A549 (cell line): ENCODE data around the gene PLEKHA8. TPM values are rescaled to one million over a fixed set of nuclear protein-coding genes. Genes with fewer than 3 reads are reported as not detected.

ENCODE experiments used
- ATAC-seq, 2 experiments: fragments of 200-7000 bp in 1 of 2; fragments of >200 bp in 1 of 2; cut with Nextera tagmentation in 1 of 2; cut with Tn5 transposase in 1 of 2; 3 replicates each; pipeline versions ENCODE4 v1.8.0 to v1.9.1; 2018 to 2020; ENCODE audit warnings: mild to moderate bottlenecking in 1 of 2, moderate library complexity in 1 of 2
- CTCF ChIA-PET: fragments of 300-600 bp; sonication (Branson Sonifier 250); formaldehyde crosslinking; extraction: SDS; loops from one replicate; lab custom pipeline; 2021; ENCODE audit warnings: antibody characterized with exemption, inconsistent platforms; lab: Yijun Ruan, JAX
- POLR2A ChIA-PET: fragments of 350-600 bp; formaldehyde crosslinking; extraction: SDS; loops from one replicate; lab custom pipeline; 2021; ENCODE audit warnings: antibody characterized with exemption, inconsistent platforms; lab: Yijun Ruan, JAX
- DNase-seq, 2 experiments: peaks; one replicate each; pipeline versions ENCODE4 v3.0.0 to v3.0.0-alpha.2; 2011 to 2016; ENCODE audit warnings: low read depth in 1 of 2, low spot score in 1 of 2
- FAIRE-seq: peaks from 2 replicates; lab custom pipeline; 2011; peaks lifted over from hg19 to GRCh38; lab: Jason Lieb, UNC
- H3K27ac ChIP-seq, 2 experiments: fragments of >200 bp; sonication (Bioruptor Twin); formaldehyde crosslinking; 3 replicates each; pipeline ENCODE4 v1.5.1; 2016 to 2017
- H3K4me1 ChIP-seq: fragments of >200 bp; sonication (Bioruptor Twin); formaldehyde crosslinking; 3 replicates; pipeline ENCODE4 v1.6.1; 2016
- H3K4me2 ChIP-seq: fragments of >200 bp; sonication (Bioruptor Twin); formaldehyde crosslinking; 3 replicates; pipeline ENCODE4 v1.6.1; 2016
- H3K4me3 ChIP-seq: fragments of >200 bp; sonication (Bioruptor Twin); formaldehyde crosslinking; 3 replicates; pipeline ENCODE4 v1.5.1; 2016
- H3K9me3 ChIP-seq: fragments of >200 bp; sonication (Bioruptor Twin); formaldehyde crosslinking; 3 replicates; pipeline ENCODE4 v1.6.1; 2016
- BHLHE40 ChIP-seq: IDR thresholded peaks from 2 replicates; pipeline ENCODE4 v1.6.1; 2012; ENCODE audit warnings: low read depth, low read length, inconsistent platforms
- CBX8 ChIP-seq: fragments of 200-600 bp; sonication (generic); IDR thresholded peaks from 2 replicates; pipeline ENCODE4 v1.6.1; 2016
- CEBPB ChIP-seq, 2 experiments: fragments of >200 bp in 1 of 2; sonication (Bioruptor Twin) in 1 of 2; formaldehyde crosslinking in 1 of 2; IDR thresholded peaks; 2 replicates each; pipeline ENCODE4 v1.6.1; 2012 to 2016
- EHF ChIP-seq: fragments of 250-450 bp; sonication (Bioruptor Pico); IDR thresholded peaks from 2 replicates; pipeline ENCODE4 v1.5.0; 2020; ENCODE audit warnings: mild to moderate bottlenecking
- EP300 ChIP-seq, 2 experiments: fragments of >200 bp; sonication (Bioruptor Twin); formaldehyde crosslinking; IDR thresholded peaks; 2 replicates in 1 of 2; 3 replicates in 1 of 2; pipeline ENCODE4 v1.6.1; 2016 to 2017
- ESRRA ChIP-seq: fragments of 150-350 bp; IDR thresholded peaks from 2 replicates; pipeline ENCODE4 v1.6.1; 2014; ENCODE audit warnings: mild to moderate bottlenecking, low read length, borderline replicate concordance
- HDAC2 ChIP-seq: fragments of 200-600 bp; sonication (generic); IDR thresholded peaks from 2 replicates; pipeline ENCODE4 v1.6.1; 2016
- HOXB13 ChIP-seq: fragments of 250-450 bp; sonication (Bioruptor Pico); IDR thresholded peaks from 2 replicates; pipeline ENCODE4 v1.5.0; 2020; ENCODE audit warnings: low read depth, mild to moderate bottlenecking, moderate library complexity
- JUNB ChIP-seq: fragments of >200 bp; sonication (Bioruptor Twin); formaldehyde crosslinking; IDR thresholded peaks from 2 replicates; pipeline ENCODE4 v1.6.1; 2016
- KDM1A ChIP-seq: fragments of 200-600 bp; sonication (generic); IDR thresholded peaks from 2 replicates; pipeline ENCODE4 v1.6.1; 2016; ENCODE audit warnings: low read depth, mild to moderate bottlenecking
- KDM5A ChIP-seq: fragments of 200-600 bp; sonication (generic); IDR thresholded peaks from 2 replicates; pipeline ENCODE4 v1.6.1; 2016; ENCODE audit warnings: antibody characterized with exemption, mild to moderate bottlenecking
- PHF8 ChIP-seq: fragments of 200-600 bp; sonication (generic); IDR thresholded peaks from 2 replicates; pipeline ENCODE4 v1.6.1; 2016; ENCODE audit warnings: low read depth, mild to moderate bottlenecking, antibody characterized with exemption, moderate library complexity, borderline replicate concordance
- POLR2A ChIP-seq: IDR thresholded peaks from 2 replicates; pipeline ENCODE4 v1.6.1; 2012; ENCODE audit warnings: mild to moderate bottlenecking, low read length
- RAD21 ChIP-seq, 2 experiments: fragments of >200 bp in 1 of 2; sonication (Bioruptor Twin) in 1 of 2; formaldehyde crosslinking in 1 of 2; IDR thresholded peaks in 1 of 2; conservative IDR thresholded peaks in 1 of 2; 2 replicates in 1 of 2; 3 replicates in 1 of 2; pipeline ENCODE4 v1.6.1; 2012 to 2018; ENCODE audit warnings: inconsistent platforms in 1 of 2
- RFX5 ChIP-seq: fragments of 450-650 bp; IDR thresholded peaks from 2 replicates; pipeline ENCODE4 v1.7.1; 2014; ENCODE audit warnings: antibody characterized with exemption, mild to moderate bottlenecking, moderate library complexity
- SMC3 ChIP-seq: fragments of >200 bp; sonication (Bioruptor Twin); formaldehyde crosslinking; IDR thresholded peaks from 3 replicates; pipeline ENCODE4 v1.6.1; 2018; ENCODE audit warnings: inconsistent platforms
- TFCP2L1 ChIP-seq: fragments of 250-450 bp; sonication (Bioruptor Pico); IDR thresholded peaks from 2 replicates; pipeline ENCODE4 v1.5.0; 2021; ENCODE audit warnings: mild to moderate bottlenecking
- ZSCAN20 ChIP-seq: fragments of 250-450 bp; sonication (Bioruptor Pico); IDR thresholded peaks from 2 replicates; pipeline ENCODE4 v1.8.0; 2022; ENCODE audit warnings: mild to moderate bottlenecking, moderate library complexity
- whole genome bisulfite sequencing: methylation state at CpG from one replicate; pipeline ENCODE4 v1.1.6; 2017; ENCODE audit errors: missing lambda C conversion rate; 5-methylcytosine and 5-hydroxymethylcytosine counted together
- polyA plus RNA-seq, 4 experiments: library from polyadenylated mRNA; depleted of rRNA in 3 of 4; stranded (reverse); fragments of >200 nt; fragmentation: RNase III in 1 of 4; extraction: RNeasy Plus Mini Kit Qiagen cat#74134 plus additional on column Dnase treatment in 1 of 4; gene quantifications; 2 replicates in 3 of 4; 3 replicates in 1 of 4; pipeline ENCODE4 v1.2.3, GENCODE V29; 2011 to 2017
- TF ChIP-seq, protein P1 (sequence below): IDR thresholded peaks from 2 replicates; pipeline ENCODE4 v1.6.1; 2012; ENCODE audit warnings: low read depth, borderline replicate concordance
- TF ChIP-seq, protein P2 (sequence below): fragments of >200 bp; sonication (Bioruptor Twin); formaldehyde crosslinking; IDR thresholded peaks from 3 replicates; pipeline ENCODE4 v1.5.1; 2016
- TF ChIP-seq, protein P3 (sequence below): fragments of 150-350 bp; IDR thresholded peaks from 2 replicates; pipeline ENCODE4 v1.6.1; 2014; ENCODE audit warnings: low read depth, mild to moderate bottlenecking, low read length
- TF ChIP-seq, protein P4 (sequence below): IDR thresholded peaks from 2 replicates; pipeline ENCODE4 v1.6.1; 2012
- TF ChIP-seq, protein P5 (sequence below): fragments of 200-600 bp; sonication (generic); IDR thresholded peaks from 2 replicates; pipeline ENCODE4 v1.6.1; 2016; ENCODE audit warnings: antibody characterized with exemption, mild to moderate bottlenecking, moderate library complexity
- TF ChIP-seq, protein P6 (sequence below): fragments of 250-450 bp; sonication (Bioruptor Pico); IDR thresholded peaks from 2 replicates; pipeline ENCODE4 v1.5.0; 2020; ENCODE audit warnings: low read depth, mild to moderate bottlenecking, moderate library complexity

Gene PLEKHA8
- polyA plus RNA-seq, 2 of the 4 experiments (the other 2 are of a cell fraction), result 5.9 to 10.9 TPM

DNA sequence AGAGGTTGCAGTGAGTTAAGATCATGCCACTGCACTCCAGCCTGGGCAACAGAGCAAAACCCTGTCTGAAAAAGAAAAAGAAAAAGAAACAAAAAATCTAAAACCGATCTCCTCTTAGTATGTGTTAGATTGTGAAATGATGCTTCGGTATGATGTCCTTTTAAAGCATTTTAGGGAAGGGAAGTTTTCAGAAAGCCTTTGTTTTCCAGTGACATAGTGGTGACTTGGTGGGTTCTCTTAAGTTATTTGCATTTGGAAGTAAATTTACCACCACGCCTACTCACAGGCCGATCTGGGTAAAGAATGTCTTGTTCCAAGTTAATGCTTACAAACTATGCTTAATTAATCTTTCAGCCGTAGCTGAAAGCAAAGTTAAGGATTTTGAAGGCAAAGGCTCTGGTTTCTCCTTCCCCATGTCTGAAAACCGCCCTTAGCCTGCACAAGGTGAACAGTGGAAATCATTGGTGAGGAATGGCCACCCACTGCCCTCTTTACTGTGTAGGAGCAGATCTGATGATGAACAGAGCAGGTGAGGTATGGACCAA, 117.3 kb downstream of the PLEKHA8 start:
- 82% methylated on average over 6 of the region's 6 CpGs for WGBS
- Histone ChIP-seq H3K4me2 (no peak overlapping the region), H3K9me3 (no peaks in the 10 kb centered on the region), H3K4me3 (no peak overlapping the region), H3K4me1 (peaks cover 16% of the 10 kb centered on the region), H3K27ac (no peak overlapping the region)
- no peak for TF ChIP-seq HOXB13 (CRISPR knock-in tag)
- no peak for TF ChIP-seq SMC3
- no peak for TF ChIP-seq EP300 (IDR thresholded peaks at IDR 0.05)
- TF ChIP-seq ZSCAN20 (CRISPR knock-in tag), result no peak
- TF ChIP-seq CEBPB (IDR thresholded peaks at IDR 0.05), result no peak
- no peak for TF ChIP-seq JUNB
- TF ChIP-seq, protein P1, sequence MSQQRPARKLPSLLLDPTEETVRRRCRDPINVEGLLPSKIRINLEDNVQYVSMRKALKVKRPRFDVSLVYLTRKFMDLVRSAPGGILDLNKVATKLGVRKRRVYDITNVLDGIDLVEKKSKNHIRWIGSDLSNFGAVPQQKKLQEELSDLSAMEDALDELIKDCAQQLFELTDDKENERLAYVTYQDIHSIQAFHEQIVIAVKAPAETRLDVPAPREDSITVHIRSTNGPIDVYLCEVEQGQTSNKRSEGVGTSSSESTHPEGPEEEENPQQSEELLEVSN, result no peak
- no peak for TF ChIP-seq POLR2A
- TF ChIP-seq KDM5A, result no peak
- TF ChIP-seq, protein P2, sequence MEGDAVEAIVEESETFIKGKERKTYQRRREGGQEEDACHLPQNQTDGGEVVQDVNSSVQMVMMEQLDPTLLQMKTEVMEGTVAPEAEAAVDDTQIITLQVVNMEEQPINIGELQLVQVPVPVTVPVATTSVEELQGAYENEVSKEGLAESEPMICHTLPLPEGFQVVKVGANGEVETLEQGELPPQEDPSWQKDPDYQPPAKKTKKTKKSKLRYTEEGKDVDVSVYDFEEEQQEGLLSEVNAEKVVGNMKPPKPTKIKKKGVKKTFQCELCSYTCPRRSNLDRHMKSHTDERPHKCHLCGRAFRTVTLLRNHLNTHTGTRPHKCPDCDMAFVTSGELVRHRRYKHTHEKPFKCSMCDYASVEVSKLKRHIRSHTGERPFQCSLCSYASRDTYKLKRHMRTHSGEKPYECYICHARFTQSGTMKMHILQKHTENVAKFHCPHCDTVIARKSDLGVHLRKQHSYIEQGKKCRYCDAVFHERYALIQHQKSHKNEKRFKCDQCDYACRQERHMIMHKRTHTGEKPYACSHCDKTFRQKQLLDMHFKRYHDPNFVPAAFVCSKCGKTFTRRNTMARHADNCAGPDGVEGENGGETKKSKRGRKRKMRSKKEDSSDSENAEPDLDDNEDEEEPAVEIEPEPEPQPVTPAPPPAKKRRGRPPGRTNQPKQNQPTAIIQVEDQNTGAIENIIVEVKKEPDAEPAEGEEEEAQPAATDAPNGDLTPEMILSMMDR, result no peak
- no peak for TF ChIP-seq EHF
- no peak for TF ChIP-seq CBX8
- no peak for TF ChIP-seq RFX5
- TF ChIP-seq KDM1A, result no peak
- TF ChIP-seq, protein P3, sequence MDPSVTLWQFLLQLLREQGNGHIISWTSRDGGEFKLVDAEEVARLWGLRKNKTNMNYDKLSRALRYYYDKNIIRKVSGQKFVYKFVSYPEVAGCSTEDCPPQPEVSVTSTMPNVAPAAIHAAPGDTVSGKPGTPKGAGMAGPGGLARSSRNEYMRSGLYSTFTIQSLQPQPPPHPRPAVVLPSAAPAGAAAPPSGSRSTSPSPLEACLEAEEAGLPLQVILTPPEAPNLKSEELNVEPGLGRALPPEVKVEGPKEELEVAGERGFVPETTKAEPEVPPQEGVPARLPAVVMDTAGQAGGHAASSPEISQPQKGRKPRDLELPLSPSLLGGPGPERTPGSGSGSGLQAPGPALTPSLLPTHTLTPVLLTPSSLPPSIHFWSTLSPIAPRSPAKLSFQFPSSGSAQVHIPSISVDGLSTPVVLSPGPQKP, result no peak
- no peak for TF ChIP-seq BHLHE40
- no peak for TF ChIP-seq HDAC2
- no peak for TF ChIP-seq PHF8
- ATAC-seq (no peak), DNase-seq (no peak), FAIRE-seq (no peak)
- ChIA-PET POLR2A (interaction anchor here (0.6 kb wide), 1 partner anchor 332 kb away, joined by 4 read pairs; no protein-coding TSS in a partner anchor), CTCF (interaction anchor here (1.2 kb wide), 1 partner anchor 131 kb away, joined by 3 read pairs; no protein-coding TSS in a partner anchor)

DNA sequence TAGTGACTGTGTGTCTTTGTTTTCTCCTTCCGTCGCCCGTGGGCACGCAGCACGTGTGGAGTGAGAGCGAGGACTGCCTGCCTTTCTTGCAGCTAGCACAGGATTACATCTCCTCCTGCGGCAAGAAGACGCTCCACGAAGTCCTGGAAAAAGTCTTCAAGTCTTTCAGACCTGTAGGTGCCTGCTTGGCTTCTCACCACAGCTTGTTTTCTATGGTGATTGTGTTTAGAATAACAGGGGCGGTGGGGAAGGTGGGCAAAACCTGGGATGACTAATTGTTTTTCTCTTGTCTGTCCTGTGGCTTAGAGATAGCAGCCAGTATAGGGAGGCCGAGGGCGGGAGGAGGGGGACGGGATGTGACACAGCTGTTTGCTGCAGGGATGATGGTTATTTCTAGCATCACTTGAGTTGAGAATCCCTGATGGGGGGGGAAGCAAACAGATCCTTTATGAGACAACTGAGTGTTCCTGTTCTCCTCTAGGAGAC, 118.0 kb downstream of the PLEKHA8 start:
- H3K27ac ChIP-seq, result no peak overlapping the region
- peaks cover 16% of the 10 kb centered on the region for H3K4me1 ChIP-seq
- TF ChIP-seq EHF, result no peak
- no peak for TF ChIP-seq RAD21 (conservative IDR thresholded peaks at IDR 0.05 in 1 of 2, IDR thresholded peaks at IDR 0.05 in 1 of 2)
- TF ChIP-seq, protein P4, sequence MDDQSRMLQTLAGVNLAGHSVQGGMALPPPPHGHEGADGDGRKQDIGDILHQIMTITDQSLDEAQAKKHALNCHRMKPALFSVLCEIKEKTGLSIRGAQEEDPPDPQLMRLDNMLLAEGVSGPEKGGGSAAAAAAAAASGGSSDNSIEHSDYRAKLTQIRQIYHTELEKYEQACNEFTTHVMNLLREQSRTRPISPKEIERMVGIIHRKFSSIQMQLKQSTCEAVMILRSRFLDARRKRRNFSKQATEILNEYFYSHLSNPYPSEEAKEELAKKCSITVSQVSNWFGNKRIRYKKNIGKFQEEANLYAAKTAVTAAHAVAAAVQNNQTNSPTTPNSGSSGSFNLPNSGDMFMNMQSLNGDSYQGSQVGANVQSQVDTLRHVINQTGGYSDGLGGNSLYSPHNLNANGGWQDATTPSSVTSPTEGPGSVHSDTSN, result no peak
- no peak for TF ChIP-seq ESRRA
- TF ChIP-seq, protein P5, sequence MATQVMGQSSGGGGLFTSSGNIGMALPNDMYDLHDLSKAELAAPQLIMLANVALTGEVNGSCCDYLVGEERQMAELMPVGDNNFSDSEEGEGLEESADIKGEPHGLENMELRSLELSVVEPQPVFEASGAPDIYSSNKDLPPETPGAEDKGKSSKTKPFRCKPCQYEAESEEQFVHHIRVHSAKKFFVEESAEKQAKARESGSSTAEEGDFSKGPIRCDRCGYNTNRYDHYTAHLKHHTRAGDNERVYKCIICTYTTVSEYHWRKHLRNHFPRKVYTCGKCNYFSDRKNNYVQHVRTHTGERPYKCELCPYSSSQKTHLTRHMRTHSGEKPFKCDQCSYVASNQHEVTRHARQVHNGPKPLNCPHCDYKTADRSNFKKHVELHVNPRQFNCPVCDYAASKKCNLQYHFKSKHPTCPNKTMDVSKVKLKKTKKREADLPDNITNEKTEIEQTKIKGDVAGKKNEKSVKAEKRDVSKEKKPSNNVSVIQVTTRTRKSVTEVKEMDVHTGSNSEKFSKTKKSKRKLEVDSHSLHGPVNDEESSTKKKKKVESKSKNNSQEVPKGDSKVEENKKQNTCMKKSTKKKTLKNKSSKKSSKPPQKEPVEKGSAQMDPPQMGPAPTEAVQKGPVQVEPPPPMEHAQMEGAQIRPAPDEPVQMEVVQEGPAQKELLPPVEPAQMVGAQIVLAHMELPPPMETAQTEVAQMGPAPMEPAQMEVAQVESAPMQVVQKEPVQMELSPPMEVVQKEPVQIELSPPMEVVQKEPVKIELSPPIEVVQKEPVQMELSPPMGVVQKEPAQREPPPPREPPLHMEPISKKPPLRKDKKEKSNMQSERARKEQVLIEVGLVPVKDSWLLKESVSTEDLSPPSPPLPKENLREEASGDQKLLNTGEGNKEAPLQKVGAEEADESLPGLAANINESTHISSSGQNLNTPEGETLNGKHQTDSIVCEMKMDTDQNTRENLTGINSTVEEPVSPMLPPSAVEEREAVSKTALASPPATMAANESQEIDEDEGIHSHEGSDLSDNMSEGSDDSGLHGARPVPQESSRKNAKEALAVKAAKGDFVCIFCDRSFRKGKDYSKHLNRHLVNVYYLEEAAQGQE, result no peak
- TF ChIP-seq, protein P6, sequence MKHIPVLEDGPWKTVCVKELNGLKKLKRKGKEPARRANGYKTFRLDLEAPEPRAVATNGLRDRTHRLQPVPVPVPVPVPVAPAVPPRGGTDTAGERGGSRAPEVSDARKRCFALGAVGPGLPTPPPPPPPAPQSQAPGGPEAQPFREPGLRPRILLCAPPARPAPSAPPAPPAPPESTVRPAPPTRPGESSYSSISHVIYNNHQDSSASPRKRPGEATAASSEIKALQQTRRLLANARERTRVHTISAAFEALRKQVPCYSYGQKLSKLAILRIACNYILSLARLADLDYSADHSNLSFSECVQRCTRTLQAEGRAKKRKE, result no peak
- TF ChIP-seq, protein P1, result no peak
- no peak for TF ChIP-seq TFCP2L1 (CRISPR knock-in tag)
- H3K4me3 ChIP-seq, result no peak overlapping the region
- no peak for DNase-seq
- no peak for ATAC-seq
- ChIA-PET CTCF (interaction anchor here (1.2 to 1.3 kb wide), 2 partner anchors 130 to 418 kb away, joined by 3 to 4 read pairs; no protein-coding TSS in a partner anchor), POLR2A (interaction anchor here (0.6 kb wide), 1 partner anchor 331 kb away, joined by 4 read pairs; no protein-coding TSS in a partner anchor)
- H3K4me2 ChIP-seq, result no peak overlapping the region
- FAIRE-seq, result no peak
- H3K9me3 ChIP-seq, result no peaks in the 10 kb centered on the region
- 88% methylated on average over 13 of the region's 13 CpGs for WGBS
